ACC112 (cell line): ENCODE data around the gene RAC3.

Experiments used
- H2AFZ ChIP-seq: fragments of 200-600 bp; sonication (generic); one replicate; pipeline ENCODE4 v1.6.0; 2017; ENCODE audit warnings: antibody characterized with exemption, low read length; ENCODE audit not compliant: unreplicated experiment
- H3K27ac ChIP-seq: fragments of 200-600 bp; sonication (generic); 2 replicates; pipeline ENCODE4 v1.5.1; 2014; ENCODE audit warnings: low read depth, mild to moderate bottlenecking, antibody characterized with exemption, low read length, moderate library complexity
- H3K27me3 ChIP-seq: fragments of 200-600 bp; sonication (generic); 2 replicates; pipeline ENCODE4 v1.6.1; 2014; ENCODE audit warnings: mild to moderate bottlenecking, antibody characterized with exemption, low read length, moderate library complexity, mixed read lengths; ENCODE audit not compliant: insufficient read depth
- H3K36me3 ChIP-seq: fragments of 200-600 bp; sonication (generic); 2 replicates; pipeline ENCODE4 v1.6.1; 2016; ENCODE audit warnings: mild to moderate bottlenecking, antibody characterized with exemption, low read length, moderate library complexity, mixed read lengths; ENCODE audit not compliant: insufficient read depth
- H3K4me1 ChIP-seq: fragments of 200-600 bp; sonication (generic); one replicate; pipeline ENCODE4 v1.6.1; 2016; ENCODE audit warnings: low read length, mixed read lengths; ENCODE audit not compliant: insufficient read depth, unreplicated experiment, control insufficient read depth
- H3K4me3 ChIP-seq: fragments of 200-600 bp; sonication (generic); 2 replicates; pipeline ENCODE4 v1.5.1; 2014; ENCODE audit warnings: mild to moderate bottlenecking, low read depth, low read length
- H3K79me2 ChIP-seq: fragments of 200-600 bp; sonication (generic); one replicate; pipeline ENCODE4 v1.6.0; 2016; ENCODE audit warnings: low read length; ENCODE audit not compliant: control insufficient read depth, unreplicated experiment, insufficient read depth

RAC3 gene

DNA sequence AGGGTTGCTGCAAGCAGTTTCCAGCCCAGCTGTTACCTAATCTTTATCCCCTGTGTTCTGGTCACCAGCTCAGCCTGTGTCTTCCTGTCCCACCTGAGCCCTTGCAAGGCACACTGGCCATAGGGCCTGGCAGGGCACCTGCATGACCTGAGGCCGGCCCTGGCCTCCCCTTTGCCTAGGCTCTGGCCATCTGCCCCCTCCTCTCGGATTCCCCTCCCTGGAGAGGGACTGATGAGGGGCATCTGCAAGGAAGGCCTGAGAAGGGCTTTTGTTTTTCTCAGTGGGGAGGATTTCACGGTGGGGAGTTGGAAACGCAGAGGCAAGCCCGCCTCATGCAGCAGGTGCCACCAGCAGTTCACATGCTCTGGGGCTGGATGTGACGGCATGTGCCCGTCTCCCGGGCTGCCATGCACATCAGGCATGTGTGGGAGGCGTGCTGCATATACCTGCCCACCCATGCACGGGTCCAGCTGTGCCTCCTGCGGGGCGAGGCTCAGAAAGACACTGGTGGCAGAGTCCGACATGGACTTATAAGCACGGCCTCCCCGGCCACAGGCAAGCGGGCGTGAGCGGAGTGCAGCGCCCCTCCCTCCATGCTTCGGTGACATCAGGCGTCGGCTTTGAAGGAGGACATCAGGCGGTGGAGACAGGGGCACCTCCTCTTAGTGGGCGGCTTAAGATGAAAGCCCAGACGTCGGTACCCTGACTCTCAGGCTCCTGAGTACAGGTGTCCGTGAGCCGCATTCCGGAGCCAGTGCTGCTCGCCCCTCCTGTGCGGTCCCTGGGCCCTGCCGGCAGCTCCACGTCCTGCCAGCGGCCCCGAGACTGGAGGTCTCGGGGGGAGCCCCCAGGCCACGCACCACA lies 37.5 kb upstream of the RAC3 start:
- H3K4me3 ChIP-seq, result no peak overlapping the region
- H3K4me1 ChIP-seq, result peaks cover 8% of the 10 kb centered on the region
- no peaks in the 10 kb centered on the region for H3K27me3 ChIP-seq
- H3K27ac ChIP-seq, result no peak overlapping the region
- no peaks in the 10 kb centered on the region for H3K36me3 ChIP-seq
- no peaks in the 10 kb centered on the region for H3K79me2 ChIP-seq
- H2AFZ ChIP-seq, result no peak overlapping the region

DNA sequence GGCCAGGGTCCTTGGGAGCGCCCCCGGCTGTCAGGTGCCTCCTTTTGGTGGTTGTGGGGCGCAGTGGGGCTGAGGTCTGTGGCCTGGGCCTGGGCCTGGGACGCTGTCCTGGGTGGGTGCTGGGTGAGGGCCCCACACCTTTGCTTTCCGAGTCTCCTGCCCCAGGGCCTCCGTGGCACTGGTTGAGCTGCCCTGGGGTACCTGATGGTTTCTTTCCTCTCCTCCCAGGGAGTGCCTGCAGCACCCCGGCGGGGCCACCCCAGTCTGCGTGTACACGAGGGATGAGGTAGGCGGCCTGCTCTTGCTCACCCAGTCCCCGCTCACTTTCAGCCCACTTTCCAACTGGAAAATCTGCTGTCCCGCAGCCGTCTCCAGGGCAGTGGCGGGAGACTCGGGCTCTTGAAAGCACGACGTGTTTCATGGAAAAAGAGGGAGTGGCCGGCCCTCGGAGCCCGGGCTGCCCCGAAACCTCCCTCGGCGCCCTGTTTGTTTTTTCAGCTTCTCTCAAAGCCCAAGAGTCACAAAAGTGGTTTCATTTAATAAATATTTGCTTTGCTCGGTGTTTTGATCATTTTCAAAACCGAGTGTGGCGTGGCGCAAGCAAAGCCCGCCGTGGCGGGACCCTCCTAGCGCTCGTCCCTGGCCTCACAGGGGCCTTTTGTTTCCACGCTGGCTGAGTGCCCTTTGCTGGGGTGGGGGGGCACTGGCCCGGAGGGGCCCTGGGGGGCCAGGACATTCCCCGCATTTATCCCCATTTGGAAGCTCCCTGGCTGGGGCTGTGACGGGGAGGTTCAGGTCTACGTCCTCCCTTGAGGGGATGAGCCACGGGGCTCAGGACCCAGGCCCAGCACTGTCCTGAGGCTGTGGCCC lies 36.6 kb upstream of the RAC3 start:
- Histone ChIP-seq H3K27me3 (no peaks in the 10 kb centered on the region), H3K4me3 (no peak overlapping the region), H3K4me1 (peaks cover 8% of the 10 kb centered on the region), H2AFZ (no peak overlapping the region), H3K36me3 (no peaks in the 10 kb centered on the region), H3K79me2 (no peaks in the 10 kb centered on the region), H3K27ac (no peak overlapping the region)

DNA sequence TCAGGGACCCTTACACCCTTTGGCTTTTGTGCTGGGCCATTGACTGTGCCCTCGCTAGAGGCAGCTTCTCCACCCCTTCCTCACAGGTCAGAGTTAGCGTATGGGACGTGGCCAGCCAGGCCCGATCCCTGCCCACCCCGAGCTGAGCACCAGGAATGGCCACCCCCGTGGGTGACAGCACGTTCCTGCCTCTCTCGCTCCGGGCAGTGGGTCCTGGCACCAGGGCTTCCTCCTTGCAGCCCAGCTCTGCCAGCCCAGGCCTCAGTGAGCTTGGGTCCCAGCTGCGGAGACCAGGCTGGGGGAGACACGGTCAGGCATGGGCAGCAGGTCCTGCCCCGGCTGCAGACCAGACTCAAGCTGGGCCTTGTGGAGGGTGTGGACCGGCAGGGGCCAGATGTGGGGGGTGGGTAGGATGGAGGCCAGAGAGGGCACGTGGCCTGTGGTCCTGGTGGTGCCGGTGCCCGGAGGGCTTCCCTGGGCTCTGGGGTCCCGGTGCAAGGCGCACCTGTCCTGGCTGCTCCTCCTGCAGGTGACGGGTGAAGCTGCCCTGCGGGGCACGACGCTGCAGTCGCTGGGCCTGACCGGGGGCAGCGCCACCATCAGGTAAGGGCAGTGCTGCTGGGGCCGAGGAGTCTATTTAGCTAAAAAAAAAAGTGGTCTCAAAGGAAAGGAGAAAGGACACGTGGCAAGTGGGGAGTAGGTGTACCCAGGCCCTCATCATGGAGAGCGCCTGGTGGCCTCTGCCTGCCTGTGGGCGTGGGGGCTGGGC lies 35.8 kb upstream of the RAC3 start:
- Histone ChIP-seq H3K4me3 (no peak overlapping the region), H3K27me3 (no peaks in the 10 kb centered on the region), H3K27ac (no peak overlapping the region), H3K79me2 (no peaks in the 10 kb centered on the region), H3K4me1 (peaks cover 8% of the 10 kb centered on the region), H2AFZ (no peak overlapping the region), H3K36me3 (no peaks in the 10 kb centered on the region)

DNA sequence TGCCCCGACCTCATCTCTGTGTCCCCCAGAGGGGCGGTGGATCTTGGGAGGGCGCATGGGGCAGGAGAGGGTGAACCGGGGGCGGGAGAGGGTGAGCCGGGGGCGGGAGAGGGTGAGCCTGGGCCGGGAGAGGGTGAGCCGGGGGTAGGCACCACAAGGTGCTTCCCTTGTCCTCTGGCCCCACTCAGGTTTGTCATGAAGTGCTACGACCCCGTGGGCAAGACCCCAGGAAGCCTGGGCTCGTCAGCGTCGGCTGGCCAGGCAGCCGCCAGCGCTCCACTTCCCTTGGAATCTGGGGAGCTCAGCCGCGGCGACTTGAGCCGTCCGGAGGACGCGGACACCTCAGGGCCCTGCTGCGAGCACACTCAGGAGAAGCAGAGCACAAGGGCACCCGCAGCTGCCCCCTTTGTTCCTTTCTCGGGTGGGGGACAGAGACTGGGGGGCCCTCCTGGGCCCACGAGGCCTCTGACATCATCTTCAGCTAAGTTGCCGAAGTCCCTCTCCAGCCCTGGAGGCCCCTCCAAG lies 35.2 kb upstream of the RAC3 start:
- Histone ChIP-seq H3K27me3 (no peaks in the 10 kb centered on the region), H3K36me3 (no peaks in the 10 kb centered on the region), H2AFZ (no peak overlapping the region), H3K4me1 (peaks cover 8% of the 10 kb centered on the region), H3K4me3 (no peak overlapping the region), H3K27ac (no peak overlapping the region), H3K79me2 (no peaks in the 10 kb centered on the region)

DNA sequence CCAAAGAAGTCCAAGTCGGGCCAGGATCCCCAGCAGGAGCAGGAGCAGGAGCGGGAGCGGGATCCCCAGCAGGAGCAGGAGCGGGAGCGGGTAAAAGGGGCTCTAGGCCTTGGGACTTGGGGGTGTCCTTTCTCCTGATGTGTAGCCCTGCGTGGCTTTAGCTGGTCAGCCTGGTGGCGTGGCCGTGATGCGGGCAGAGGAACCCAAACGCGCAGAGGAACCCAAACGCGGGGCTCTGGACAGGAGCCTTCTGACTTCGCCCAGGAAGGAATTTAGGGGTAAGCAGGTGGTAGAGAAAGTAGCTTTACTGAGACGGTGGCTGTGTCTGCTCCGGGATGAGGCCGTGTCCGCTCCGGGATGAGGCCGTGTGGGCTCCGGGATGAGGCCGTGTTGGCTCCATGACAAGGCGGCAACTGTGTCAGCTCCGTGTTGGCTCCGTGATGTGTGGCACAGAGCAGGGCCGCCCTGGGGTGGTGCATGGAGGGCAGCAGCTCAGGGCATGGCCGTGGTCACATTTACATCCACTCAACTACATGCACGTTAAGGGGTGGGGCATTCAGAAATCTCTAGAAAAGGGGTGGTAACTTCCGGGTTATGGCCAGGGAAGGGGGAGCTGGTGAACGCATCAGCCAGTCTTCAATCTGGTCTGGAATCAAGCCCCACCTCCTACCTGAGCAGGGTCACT lies 34.6 kb upstream of the RAC3 start:
- no peak overlapping the region for H2AFZ ChIP-seq
- H3K79me2 ChIP-seq, result no peaks in the 10 kb centered on the region
- no peak overlapping the region for H3K27ac ChIP-seq
- no peaks in the 10 kb centered on the region for H3K36me3 ChIP-seq
- H3K27me3 ChIP-seq, result no peaks in the 10 kb centered on the region
- no peak overlapping the region for H3K4me3 ChIP-seq
- H3K4me1 ChIP-seq, result peaks cover 4% of the 10 kb centered on the region

DNA sequence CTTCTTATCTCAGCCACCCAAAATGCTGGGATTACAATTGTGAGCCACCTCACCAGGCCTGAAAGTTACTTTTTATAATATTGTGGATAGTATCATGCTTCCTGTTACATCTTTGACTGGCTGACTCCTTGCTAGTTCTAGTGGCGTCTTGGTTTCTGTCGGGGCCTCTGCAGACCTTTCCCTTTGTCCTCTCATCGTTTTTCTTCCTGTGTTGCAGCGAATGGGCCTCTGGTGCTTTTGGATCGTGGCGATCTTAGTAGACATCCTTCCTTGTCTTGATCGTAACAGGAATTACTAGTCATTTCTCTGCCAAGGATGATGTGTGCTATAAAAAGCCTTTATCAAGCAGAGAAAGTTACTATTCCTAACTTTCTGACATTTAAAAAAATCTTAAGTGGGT lies 33.3 kb upstream of the RAC3 start:
- Histone ChIP-seq H3K4me1 (peaks cover 6% of the 10 kb centered on the region), H3K79me2 (no peaks in the 10 kb centered on the region), H3K4me3 (no peak overlapping the region), H3K27ac (no peak overlapping the region), H2AFZ (no peak overlapping the region), H3K27me3 (no peaks in the 10 kb centered on the region), H3K36me3 (no peaks in the 10 kb centered on the region)

DNA sequence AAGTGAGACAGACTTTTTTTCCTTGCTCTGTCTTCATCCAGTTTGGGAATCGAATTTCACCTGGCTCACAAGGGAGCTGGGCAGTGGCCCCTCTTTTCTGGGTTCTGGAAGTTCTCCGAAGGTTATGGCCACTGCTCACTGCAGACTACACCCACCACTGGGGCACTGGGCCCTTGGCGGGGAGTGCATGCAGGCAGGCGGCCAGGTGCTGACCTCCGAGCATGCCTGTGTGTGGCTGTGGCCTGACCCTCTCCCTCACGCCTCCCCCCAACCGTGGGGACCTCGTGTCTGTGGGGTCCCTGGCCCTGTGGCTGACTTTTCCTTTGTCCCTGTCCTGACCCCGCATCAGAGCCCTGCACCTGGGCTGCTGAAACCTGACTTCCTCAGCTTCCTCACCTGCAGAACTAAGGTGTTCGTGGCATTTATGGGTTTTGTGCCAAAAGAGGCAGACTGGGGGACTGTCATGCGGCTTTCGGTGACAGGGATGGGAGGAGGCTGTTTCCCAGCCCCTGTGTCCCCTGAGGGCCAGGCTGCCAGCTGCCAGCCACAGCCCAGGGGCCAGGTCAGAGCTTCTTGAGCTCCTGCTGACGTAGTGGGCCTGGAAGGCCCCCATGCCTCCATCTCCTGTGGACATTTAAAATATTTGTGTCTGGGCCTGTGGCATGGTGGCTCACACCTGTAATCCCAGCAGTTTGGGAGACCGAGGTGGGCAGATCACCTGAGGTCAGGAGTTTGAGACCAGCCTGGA lies 32.6 kb upstream of the RAC3 start:
- H2AFZ ChIP-seq, result no peak overlapping the region
- H3K36me3 ChIP-seq, result no peaks in the 10 kb centered on the region
- H3K27me3 ChIP-seq, result no peaks in the 10 kb centered on the region
- H3K4me3 ChIP-seq, result no peak overlapping the region
- H3K27ac ChIP-seq, result no peak overlapping the region
- peaks cover 10% of the 10 kb centered on the region for H3K4me1 ChIP-seq
- no peaks in the 10 kb centered on the region for H3K79me2 ChIP-seq

DNA sequence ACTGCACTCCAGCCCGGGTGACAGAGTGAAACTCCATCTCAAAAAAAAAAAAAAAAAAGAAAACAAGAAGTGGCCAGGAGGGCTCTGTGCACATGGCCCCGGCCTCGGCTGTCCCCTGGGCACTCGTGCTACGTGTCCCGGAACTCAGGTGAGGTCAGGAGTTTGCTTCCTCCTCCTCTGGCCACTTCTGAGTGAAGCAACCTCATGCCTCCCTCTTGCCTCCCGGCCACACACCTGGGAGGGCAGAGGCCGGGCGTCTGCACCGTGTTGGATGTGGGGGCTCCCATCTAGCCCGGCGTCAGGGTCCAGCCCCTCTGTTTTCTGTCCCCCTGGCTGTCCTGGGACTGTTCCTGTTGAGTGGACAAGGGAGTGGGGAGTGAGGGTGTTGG lies 31.9 kb upstream of the RAC3 start:
- no peak overlapping the region for H2AFZ ChIP-seq
- no peak overlapping the region for H3K4me3 ChIP-seq
- peaks cover 17% of the 10 kb centered on the region for H3K4me1 ChIP-seq
- no peak overlapping the region for H3K27ac ChIP-seq
- H3K79me2 ChIP-seq, result no peaks in the 10 kb centered on the region
- H3K27me3 ChIP-seq, result no peaks in the 10 kb centered on the region
- no peaks in the 10 kb centered on the region for H3K36me3 ChIP-seq

DNA sequence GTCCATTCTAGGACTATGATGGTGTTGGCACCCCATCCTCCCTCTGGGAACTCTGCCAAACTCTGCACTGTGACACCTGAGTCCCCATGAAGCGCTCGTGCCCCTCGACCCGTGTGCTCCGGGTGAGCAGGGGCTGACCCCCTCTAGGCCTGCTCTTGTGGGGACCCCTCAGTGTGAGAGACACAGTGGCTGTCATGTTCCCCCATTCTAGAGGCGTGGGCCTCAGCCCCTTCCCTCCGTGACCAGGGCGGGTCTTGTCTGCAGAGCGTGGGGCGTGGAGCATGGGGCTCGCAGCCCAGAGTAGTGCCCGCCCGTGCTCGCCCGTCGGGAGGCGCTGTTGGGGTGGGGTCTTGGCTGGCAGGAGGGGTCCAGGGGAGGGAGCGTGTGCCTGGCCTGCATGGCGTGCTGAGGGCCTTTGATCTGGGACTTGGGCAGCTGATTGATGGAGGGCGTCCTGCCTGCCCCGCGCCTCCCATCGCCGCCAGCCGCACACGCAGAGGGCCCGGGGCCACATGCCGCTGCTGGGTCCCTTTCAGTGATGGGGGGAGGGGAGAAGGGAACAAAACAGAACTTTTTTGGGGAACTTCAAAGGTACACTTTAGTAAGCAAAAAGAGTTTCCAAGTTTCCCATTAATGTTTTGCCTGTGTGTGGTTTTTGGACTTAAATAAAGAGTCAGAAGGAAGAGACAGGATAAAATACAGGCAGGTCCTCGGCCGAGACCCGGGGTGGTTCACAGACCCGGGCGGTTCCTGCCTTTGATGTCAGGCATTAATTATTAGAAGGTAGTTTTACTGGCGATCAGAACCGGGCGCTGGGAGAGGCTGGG lies 31.3 kb upstream of the RAC3 start:
- H3K4me3 ChIP-seq, result no peak overlapping the region
- H2AFZ ChIP-seq, result no peak overlapping the region
- no peaks in the 10 kb centered on the region for H3K79me2 ChIP-seq
- H3K36me3 ChIP-seq, result no peaks in the 10 kb centered on the region
- peaks cover 23% of the 10 kb centered on the region for H3K4me1 ChIP-seq
- H3K27ac ChIP-seq, result no peak overlapping the region
- no peaks in the 10 kb centered on the region for H3K27me3 ChIP-seq
